Prostate gland (tissue), 2 donors: ENCODE results near the gene PON3.

ENCODE experiments used
- POLR2A ChIP-seq: fragments of 450-650 bp; IDR thresholded peaks from one replicate; pipeline ENCODE4 v1.6.1; 2016; ENCODE audit warnings: antibody characterized with exemption, mild to moderate bottlenecking
- POLR2AphosphoS5 ChIP-seq: sonication (generic); formaldehyde crosslinking; IDR thresholded peaks from one replicate; pipeline ENCODE4 v1.6.1; 2017; ENCODE audit warnings: antibody characterized with exemption
- TF ChIP-seq, protein P1 (sequence below), 4 experiments: fragments of 200-600 bp in 2 of 4; fragments of 450-650 bp in 2 of 4; sonication (generic) in 2 of 4; IDR thresholded peaks; 1 replicate in 3 of 4; 2 replicates in 1 of 4; pipeline ENCODE4 v1.5.1; 2016 to 2019; ENCODE audit warnings: antibody characterized with exemption in 4 of 4, mild to moderate bottlenecking in 2 of 4, moderate library complexity in 2 of 4

DNA sequence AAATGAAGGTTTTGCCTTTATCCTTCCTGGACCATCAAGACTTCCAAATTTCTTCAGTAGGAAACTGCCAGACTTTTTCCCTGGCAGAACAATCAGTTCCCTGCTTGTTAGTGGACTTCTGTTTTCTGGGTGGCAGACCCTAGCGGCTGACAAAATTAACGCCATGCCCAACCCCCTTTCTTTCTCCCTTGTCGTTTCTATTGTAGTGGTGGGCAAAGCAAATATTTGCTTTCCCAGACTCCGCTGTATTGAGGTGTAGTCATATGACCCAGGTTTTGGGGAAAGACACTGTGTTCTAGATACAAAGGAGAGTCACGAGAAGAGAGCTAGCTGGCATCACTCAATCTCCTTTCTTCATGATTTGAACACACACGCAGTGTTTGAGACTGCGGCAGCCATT lies 31.0 kb upstream of the PON3 start:
- TF ChIP-seq, protein P1, sequence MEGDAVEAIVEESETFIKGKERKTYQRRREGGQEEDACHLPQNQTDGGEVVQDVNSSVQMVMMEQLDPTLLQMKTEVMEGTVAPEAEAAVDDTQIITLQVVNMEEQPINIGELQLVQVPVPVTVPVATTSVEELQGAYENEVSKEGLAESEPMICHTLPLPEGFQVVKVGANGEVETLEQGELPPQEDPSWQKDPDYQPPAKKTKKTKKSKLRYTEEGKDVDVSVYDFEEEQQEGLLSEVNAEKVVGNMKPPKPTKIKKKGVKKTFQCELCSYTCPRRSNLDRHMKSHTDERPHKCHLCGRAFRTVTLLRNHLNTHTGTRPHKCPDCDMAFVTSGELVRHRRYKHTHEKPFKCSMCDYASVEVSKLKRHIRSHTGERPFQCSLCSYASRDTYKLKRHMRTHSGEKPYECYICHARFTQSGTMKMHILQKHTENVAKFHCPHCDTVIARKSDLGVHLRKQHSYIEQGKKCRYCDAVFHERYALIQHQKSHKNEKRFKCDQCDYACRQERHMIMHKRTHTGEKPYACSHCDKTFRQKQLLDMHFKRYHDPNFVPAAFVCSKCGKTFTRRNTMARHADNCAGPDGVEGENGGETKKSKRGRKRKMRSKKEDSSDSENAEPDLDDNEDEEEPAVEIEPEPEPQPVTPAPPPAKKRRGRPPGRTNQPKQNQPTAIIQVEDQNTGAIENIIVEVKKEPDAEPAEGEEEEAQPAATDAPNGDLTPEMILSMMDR (IDR thresholded peaks at IDR 0.05) = no peak
- no peak for TF ChIP-seq POLR2A
- TF ChIP-seq POLR2AphosphoS5 = no peak
